HEK293 (cell line): Measurements from ENCODE around the gene TRIM62.

ENCODE experiments used
- CTCF ChIP-seq: fragments of 450-650 bp; formaldehyde crosslinking; IDR thresholded peaks from 2 replicates; pipeline ENCODE4 v1.5.1; 2016; ENCODE audit warnings: missing biosample characterization, missing genetic modification characterization
- KLF16 ChIP-seq: fragments of 450-650 bp; formaldehyde crosslinking; IDR thresholded peaks from 2 replicates; pipeline ENCODE4 v1.5.1; 2017; ENCODE audit warnings: missing biosample characterization, missing genetic modification characterization
- PATZ1 ChIP-seq: fragments of 450-650 bp; formaldehyde crosslinking; IDR thresholded peaks from 2 replicates; pipeline ENCODE4 v1.5.1; 2016; ENCODE audit warnings: missing biosample characterization, missing genetic modification characterization
- SALL2 ChIP-seq: fragments of 450-650 bp; formaldehyde crosslinking; IDR thresholded peaks from 2 replicates; pipeline ENCODE4 v1.5.0; 2017; ENCODE audit warnings: missing biosample characterization, mild to moderate bottlenecking, missing genetic modification characterization, borderline replicate concordance
- ZNF211 ChIP-seq: fragments of 450-650 bp; formaldehyde crosslinking; IDR thresholded peaks from 2 replicates; pipeline ENCODE4 v1.5.1; 2016; ENCODE audit warnings: low read depth, missing biosample characterization, missing genetic modification characterization
- ZNF26 ChIP-seq: fragments of 450-650 bp; formaldehyde crosslinking; IDR thresholded peaks from 2 replicates; pipeline ENCODE4 v1.5.1; 2016; ENCODE audit warnings: missing biosample characterization, missing genetic modification characterization
- ZNF792 ChIP-seq: fragments of 450-650 bp; formaldehyde crosslinking; IDR thresholded peaks from 2 replicates; pipeline ENCODE4 v1.5.1; 2016; ENCODE audit warnings: missing biosample characterization, missing genetic modification characterization
- TF ChIP-seq, protein P1 (sequence below): fragments of 450-650 bp; formaldehyde crosslinking; IDR thresholded peaks from 2 replicates; pipeline ENCODE4 v1.5.1; 2016; ENCODE audit warnings: missing biosample characterization, missing genetic modification characterization

DNA sequence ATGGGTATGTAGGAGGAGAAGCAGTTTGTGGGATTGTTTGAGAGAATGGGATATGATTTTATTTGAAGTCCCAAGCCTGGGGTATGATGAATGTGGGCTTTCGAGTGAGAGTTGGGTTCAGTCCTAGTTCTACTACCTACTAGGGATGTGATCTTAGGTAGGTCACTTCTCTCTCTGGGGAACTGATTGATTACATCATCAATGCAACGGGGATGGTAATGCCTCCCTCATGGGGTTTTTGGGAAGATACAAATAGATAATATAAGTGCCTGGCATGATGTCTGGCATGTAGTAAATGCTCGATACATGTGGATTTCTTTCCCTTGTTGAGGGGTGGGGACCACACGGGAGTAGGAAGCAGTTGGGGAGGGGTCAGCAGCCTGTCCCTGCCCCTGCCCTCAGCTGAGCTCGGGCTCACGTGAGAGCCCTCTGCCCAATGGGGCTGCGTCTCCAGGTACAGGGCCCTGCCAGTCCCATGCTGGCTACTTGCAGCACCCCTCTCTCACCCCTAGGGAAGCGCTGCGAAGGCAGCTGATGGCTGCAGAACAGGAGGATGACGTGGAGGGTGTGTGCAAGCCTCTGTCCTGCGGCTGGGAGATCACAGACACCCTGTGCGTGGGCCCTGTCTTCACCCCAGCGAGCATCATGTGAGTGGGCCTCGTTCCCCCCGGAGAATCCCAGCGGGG lies 62.2 kb downstream of the TRIM62 start:
- TF ChIP-seq CTCF (tag by site-specific recombination) (no peak), PATZ1 (tag by site-specific recombination) (no peak), SALL2 (no peak), KLF16 (no peak), ZNF26 (tag by site-specific recombination) (no peak), ZNF211 (no peak), ZNF792 (tag by site-specific recombination) (no peak)
- TF ChIP-seq, protein P1, sequence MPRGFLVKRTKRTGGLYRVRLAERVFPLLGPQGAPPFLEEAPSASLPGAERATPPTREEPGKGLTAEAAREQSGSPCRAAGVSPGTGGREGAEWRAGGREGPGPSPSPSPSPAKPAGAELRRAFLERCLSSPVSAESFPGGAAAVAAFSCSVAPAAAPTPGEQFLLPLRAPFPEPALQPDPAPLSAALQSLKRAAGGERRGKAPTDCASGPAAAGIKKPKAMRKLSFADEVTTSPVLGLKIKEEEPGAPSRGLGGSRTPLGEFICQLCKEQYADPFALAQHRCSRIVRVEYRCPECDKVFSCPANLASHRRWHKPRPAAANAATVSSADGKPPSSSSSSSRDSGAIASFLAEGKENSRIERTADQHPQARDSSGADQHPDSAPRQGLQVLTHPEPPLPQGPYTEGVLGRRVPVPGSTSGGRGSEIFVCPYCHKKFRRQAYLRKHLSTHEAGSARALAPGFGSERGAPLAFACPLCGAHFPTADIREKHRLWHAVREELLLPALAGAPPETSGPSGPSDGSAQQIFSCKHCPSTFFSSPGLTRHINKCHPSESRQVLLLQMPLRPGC (tag by site-specific recombination): no peak
